A549 (cell line): ENCODE data around the gene RMND5A. TPM values are rescaled to one million over a fixed set of nuclear protein-coding genes. Genes with fewer than 3 reads are reported as not detected.

Source experiments
- ATAC-seq, 2 experiments: fragments of 200-7000 bp in 1 of 2; fragments of >200 bp in 1 of 2; cut with Nextera tagmentation in 1 of 2; cut with Tn5 transposase in 1 of 2; 3 replicates each; pipeline versions ENCODE4 v1.8.0 to v1.9.1; 2018 to 2020; ENCODE audit warnings: mild to moderate bottlenecking in 1 of 2, moderate library complexity in 1 of 2
- CTCF ChIA-PET: fragments of 300-600 bp; sonication (Branson Sonifier 250); formaldehyde crosslinking; extraction: SDS; loops from one replicate; lab custom pipeline; 2021; ENCODE audit warnings: antibody characterized with exemption, inconsistent platforms; lab: Yijun Ruan, JAX
- POLR2A ChIA-PET: fragments of 350-600 bp; formaldehyde crosslinking; extraction: SDS; loops from one replicate; lab custom pipeline; 2021; ENCODE audit warnings: antibody characterized with exemption, inconsistent platforms; lab: Yijun Ruan, JAX
- DNase-seq, 2 experiments: peaks; one replicate each; pipeline versions ENCODE4 v3.0.0 to v3.0.0-alpha.2; 2011 to 2016; ENCODE audit warnings: low read depth in 1 of 2, low spot score in 1 of 2
- FAIRE-seq: peaks from 2 replicates; lab custom pipeline; 2011; peaks lifted over from hg19 to GRCh38; lab: Jason Lieb, UNC
- H3K27ac ChIP-seq, 2 experiments: fragments of >200 bp; sonication (Bioruptor Twin); formaldehyde crosslinking; 3 replicates each; pipeline ENCODE4 v1.5.1; 2016 to 2017
- H3K4me1 ChIP-seq: fragments of >200 bp; sonication (Bioruptor Twin); formaldehyde crosslinking; 3 replicates; pipeline ENCODE4 v1.6.1; 2016
- H3K4me2 ChIP-seq: fragments of >200 bp; sonication (Bioruptor Twin); formaldehyde crosslinking; 3 replicates; pipeline ENCODE4 v1.6.1; 2016
- H3K4me3 ChIP-seq: fragments of >200 bp; sonication (Bioruptor Twin); formaldehyde crosslinking; 3 replicates; pipeline ENCODE4 v1.5.1; 2016
- H3K9me3 ChIP-seq: fragments of >200 bp; sonication (Bioruptor Twin); formaldehyde crosslinking; 3 replicates; pipeline ENCODE4 v1.6.1; 2016
- CBX8 ChIP-seq: fragments of 200-600 bp; sonication (generic); IDR thresholded peaks from 2 replicates; pipeline ENCODE4 v1.6.1; 2016
- CHD4 ChIP-seq: fragments of 200-600 bp; sonication (generic); IDR thresholded peaks from 2 replicates; pipeline ENCODE4 v1.6.1; 2016; ENCODE audit warnings: antibody characterized with exemption, mild to moderate bottlenecking, borderline replicate concordance
- CTCF ChIP-seq: fragments of >200 bp; sonication (Bioruptor Twin); formaldehyde crosslinking; IDR thresholded peaks from 3 replicates; pipeline ENCODE4 v1.5.1; 2016
- EP300 ChIP-seq, 2 experiments: fragments of >200 bp; sonication (Bioruptor Twin); formaldehyde crosslinking; IDR thresholded peaks; 2 replicates in 1 of 2; 3 replicates in 1 of 2; pipeline ENCODE4 v1.6.1; 2016 to 2017
- HDAC2 ChIP-seq: fragments of 200-600 bp; sonication (generic); IDR thresholded peaks from 2 replicates; pipeline ENCODE4 v1.6.1; 2016
- HEYL ChIP-seq: fragments of 250-450 bp; sonication (Bioruptor Pico); IDR thresholded peaks from 2 replicates; pipeline ENCODE4 v1.8.0; 2021; ENCODE audit warnings: mild to moderate bottlenecking, moderate library complexity
- HMGXB4 ChIP-seq: fragments of 250-450 bp; sonication (Bioruptor Pico); IDR thresholded peaks from 2 replicates; pipeline ENCODE4 v1.5.0; 2021; ENCODE audit warnings: mild to moderate bottlenecking, moderate library complexity, borderline replicate concordance
- HOXB13 ChIP-seq: fragments of 250-450 bp; sonication (Bioruptor Pico); IDR thresholded peaks from 2 replicates; pipeline ENCODE4 v1.5.0; 2020; ENCODE audit warnings: low read depth, mild to moderate bottlenecking, moderate library complexity
- HOXB5 ChIP-seq: fragments of 250-450 bp; sonication (Bioruptor Pico); IDR thresholded peaks from 2 replicates; pipeline ENCODE4 v1.5.0; 2020; ENCODE audit warnings: mild to moderate bottlenecking, moderate library complexity
- MAZ ChIP-seq: fragments of 150-350 bp; IDR thresholded peaks from 2 replicates; pipeline ENCODE4 v1.6.1; 2014; ENCODE audit warnings: antibody characterized with exemption, low read depth, low read length, borderline replicate concordance
- MYC ChIP-seq: IDR thresholded peaks from 2 replicates; pipeline ENCODE4 v1.6.1; 2012; ENCODE audit warnings: mild to moderate bottlenecking, inconsistent platforms, low read length, improper control_type of control experiment, borderline replicate concordance
- NPAS2 ChIP-seq: fragments of 250-450 bp; sonication (Bioruptor Pico); IDR thresholded peaks from 2 replicates; pipeline ENCODE4 v1.8.0; 2022; ENCODE audit warnings: mild to moderate bottlenecking, moderate library complexity, borderline replicate concordance
- PHF8 ChIP-seq: fragments of 200-600 bp; sonication (generic); IDR thresholded peaks from 2 replicates; pipeline ENCODE4 v1.6.1; 2016; ENCODE audit warnings: low read depth, mild to moderate bottlenecking, antibody characterized with exemption, moderate library complexity, borderline replicate concordance
- RAD21 ChIP-seq, 2 experiments: fragments of >200 bp in 1 of 2; sonication (Bioruptor Twin) in 1 of 2; formaldehyde crosslinking in 1 of 2; IDR thresholded peaks in 1 of 2; conservative IDR thresholded peaks in 1 of 2; 2 replicates in 1 of 2; 3 replicates in 1 of 2; pipeline ENCODE4 v1.6.1; 2012 to 2018; ENCODE audit warnings: inconsistent platforms in 1 of 2
- RCOR1 ChIP-seq: fragments of 150-350 bp; IDR thresholded peaks from 2 replicates; pipeline ENCODE4 v1.6.1; 2014; ENCODE audit warnings: antibody characterized with exemption, low read length, low read depth
- RFX5 ChIP-seq: fragments of 450-650 bp; IDR thresholded peaks from 2 replicates; pipeline ENCODE4 v1.7.1; 2014; ENCODE audit warnings: antibody characterized with exemption, mild to moderate bottlenecking, moderate library complexity
- SMC3 ChIP-seq: fragments of >200 bp; sonication (Bioruptor Twin); formaldehyde crosslinking; IDR thresholded peaks from 3 replicates; pipeline ENCODE4 v1.6.1; 2018; ENCODE audit warnings: inconsistent platforms
- ZC3H11A ChIP-seq: fragments of 450-650 bp; IDR thresholded peaks from 2 replicates; pipeline ENCODE4 v1.6.1; 2014; ENCODE audit warnings: antibody characterized with exemption, mild to moderate bottlenecking
- WGBS: methylation state at CpG from one replicate; pipeline ENCODE4 v1.1.6; 2017; ENCODE audit errors: missing lambda C conversion rate; 5-methylcytosine and 5-hydroxymethylcytosine counted together
- polyA plus RNA-seq, 4 experiments: library from polyadenylated mRNA; depleted of rRNA in 3 of 4; stranded (reverse); fragments of >200 nt; fragmentation: RNase III in 1 of 4; extraction: RNeasy Plus Mini Kit Qiagen cat#74134 plus additional on column Dnase treatment in 1 of 4; gene quantifications; 2 replicates in 3 of 4; 3 replicates in 1 of 4; pipeline ENCODE4 v1.2.3, GENCODE V29; 2011 to 2017
- TF ChIP-seq, protein P1 (sequence below): IDR thresholded peaks from 2 replicates; pipeline ENCODE4 v1.6.1; 2012; ENCODE audit warnings: low read depth, borderline replicate concordance
- TF ChIP-seq, protein P2 (sequence below): IDR thresholded peaks from 2 replicates; pipeline ENCODE4 v1.6.1; 2012
- TF ChIP-seq, protein P3 (sequence below): fragments of 450-650 bp; IDR thresholded peaks from 2 replicates; pipeline ENCODE4 v1.6.1; 2014; ENCODE audit warnings: antibody characterized with exemption
- TF ChIP-seq, protein P4 (sequence below): fragments of 250-450 bp; sonication (Bioruptor Pico); IDR thresholded peaks from 2 replicates; pipeline ENCODE4 v1.5.0; 2020; ENCODE audit warnings: low read depth, mild to moderate bottlenecking, moderate library complexity

Gene RMND5A
- polyA plus RNA-seq, 2 of the 4 experiments (the other 2 are of a cell fraction), result 10.5 to 28.0 TPM

DNA sequence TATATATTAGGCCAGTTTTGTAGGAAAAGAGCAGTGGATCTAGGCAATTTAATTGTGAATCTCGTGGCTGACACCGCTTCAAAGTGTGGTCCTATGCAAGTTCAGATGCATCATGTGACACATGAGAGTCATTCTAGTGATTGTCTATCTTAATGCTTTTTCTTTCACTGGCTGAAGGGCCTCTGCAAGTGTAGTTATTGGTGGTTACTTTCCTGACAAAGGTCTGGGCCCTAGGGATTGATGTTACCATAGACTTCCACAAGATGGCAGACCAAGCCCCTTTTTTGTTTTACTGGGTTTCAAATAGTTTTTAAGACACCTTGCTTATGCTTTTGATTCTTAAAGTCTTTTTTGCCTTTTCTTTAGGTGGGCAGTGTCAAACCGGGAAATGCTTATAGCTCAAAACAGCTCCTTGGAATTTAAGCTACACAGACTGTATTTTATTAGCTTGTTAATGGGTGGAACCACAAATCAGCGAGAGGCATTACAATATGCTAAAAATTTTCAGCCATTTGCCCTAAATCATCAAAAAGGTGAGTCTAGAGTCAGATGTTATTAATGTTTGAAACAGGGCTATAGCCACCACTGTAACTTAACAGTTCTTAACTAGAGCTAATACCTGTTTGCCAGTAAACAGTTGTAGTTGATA is 44.7 kb downstream of the RMND5A start:
- POLR2A ChIA-PET, result no interaction called here
- DNase-seq, result peak; percentile 55 to 68
- Histone ChIP-seq H3K4me1 (no peaks in the 10 kb centered on the region), H3K4me2 (no peak overlapping the region), H3K4me3 (no peak overlapping the region), H3K9me3 (no peaks in the 10 kb centered on the region), H3K27ac (no peak overlapping the region)
- 33% methylated on average over 4 of the region's 4 CpGs for WGBS
- CTCF ChIA-PET, result interaction anchor here (0.7 to 6.7 kb wide), 18 partner anchors 8 to 368 kb away, joined by 3 to 51 read pairs (median 4); no protein-coding TSS in a partner anchor
- peak; percentile 71 to 90; a peak in 5 of 6 replicates for ATAC-seq
- TF ChIP-seq CTCF (peak; percentile 82), CHD4 (no peak), RAD21 (conservative IDR thresholded peaks at IDR 0.05 in 1 of 2, IDR thresholded peaks at IDR 0.05 in 1 of 2) (peak; percentile 74 to 79), HOXB13 (CRISPR knock-in tag) (no peak), HEYL (CRISPR knock-in tag) (no peak), SMC3 (peak; percentile 77)
- TF ChIP-seq, protein P1, sequence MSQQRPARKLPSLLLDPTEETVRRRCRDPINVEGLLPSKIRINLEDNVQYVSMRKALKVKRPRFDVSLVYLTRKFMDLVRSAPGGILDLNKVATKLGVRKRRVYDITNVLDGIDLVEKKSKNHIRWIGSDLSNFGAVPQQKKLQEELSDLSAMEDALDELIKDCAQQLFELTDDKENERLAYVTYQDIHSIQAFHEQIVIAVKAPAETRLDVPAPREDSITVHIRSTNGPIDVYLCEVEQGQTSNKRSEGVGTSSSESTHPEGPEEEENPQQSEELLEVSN, result no peak
- TF ChIP-seq, protein P2, sequence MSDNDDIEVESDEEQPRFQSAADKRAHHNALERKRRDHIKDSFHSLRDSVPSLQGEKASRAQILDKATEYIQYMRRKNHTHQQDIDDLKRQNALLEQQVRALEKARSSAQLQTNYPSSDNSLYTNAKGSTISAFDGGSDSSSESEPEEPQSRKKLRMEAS, result no peak
- TF ChIP-seq, protein P3, sequence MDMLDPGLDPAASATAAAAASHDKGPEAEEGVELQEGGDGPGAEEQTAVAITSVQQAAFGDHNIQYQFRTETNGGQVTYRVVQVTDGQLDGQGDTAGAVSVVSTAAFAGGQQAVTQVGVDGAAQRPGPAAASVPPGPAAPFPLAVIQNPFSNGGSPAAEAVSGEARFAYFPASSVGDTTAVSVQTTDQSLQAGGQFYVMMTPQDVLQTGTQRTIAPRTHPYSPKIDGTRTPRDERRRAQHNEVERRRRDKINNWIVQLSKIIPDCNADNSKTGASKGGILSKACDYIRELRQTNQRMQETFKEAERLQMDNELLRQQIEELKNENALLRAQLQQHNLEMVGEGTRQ, result peak; percentile 27; the same call in 1 of the 2 replicates
- FAIRE-seq, result peak; percentile 79

GRCh38 chr2:86765310-86765695 is 45.2 kb downstream of the RMND5A start:
- ChIA-PET CTCF (interaction anchor here (0.7 to 6.7 kb wide), 17 partner anchors 8 to 369 kb away, joined by 3 to 51 read pairs (median 4); no protein-coding TSS in a partner anchor), POLR2A (no interaction called here)
- Histone ChIP-seq H3K27ac (no peak overlapping the region), H3K9me3 (no peaks in the 10 kb centered on the region), H3K4me1 (no peaks in the 10 kb centered on the region), H3K4me3 (no peak overlapping the region), H3K4me2 (no peak overlapping the region)
- WGBS, result 27% methylated on average over 1 of the region's 1 CpG
- no peak for ATAC-seq
- no peak for FAIRE-seq
- no peak for DNase-seq
- TF ChIP-seq HMGXB4 (CRISPR knock-in tag), result no peak
- TF ChIP-seq NPAS2 (CRISPR knock-in tag), result no peak
- no peak for TF ChIP-seq MAZ
- no peak for TF ChIP-seq CBX8
- TF ChIP-seq EP300 (IDR thresholded peaks at IDR 0.05), result no peak
- TF ChIP-seq CTCF, result no peak
- TF ChIP-seq PHF8, result no peak
- TF ChIP-seq, protein P4, sequence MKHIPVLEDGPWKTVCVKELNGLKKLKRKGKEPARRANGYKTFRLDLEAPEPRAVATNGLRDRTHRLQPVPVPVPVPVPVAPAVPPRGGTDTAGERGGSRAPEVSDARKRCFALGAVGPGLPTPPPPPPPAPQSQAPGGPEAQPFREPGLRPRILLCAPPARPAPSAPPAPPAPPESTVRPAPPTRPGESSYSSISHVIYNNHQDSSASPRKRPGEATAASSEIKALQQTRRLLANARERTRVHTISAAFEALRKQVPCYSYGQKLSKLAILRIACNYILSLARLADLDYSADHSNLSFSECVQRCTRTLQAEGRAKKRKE, result no peak
- no peak for TF ChIP-seq HDAC2
- TF ChIP-seq RFX5, result no peak
- TF ChIP-seq HOXB5 (CRISPR knock-in tag), result no peak
- TF ChIP-seq HOXB13 (CRISPR knock-in tag), result no peak
- no peak for TF ChIP-seq ZC3H11A
- no peak for TF ChIP-seq RCOR1
- no peak for TF ChIP-seq MYC
